HG02938 (cell line): ENCODE measurements around the gene AIDA.
"Not testable (repeated sequence)": the region's sequence is repeated elsewhere in the genome, so short reads cannot be mapped to it uniquely, and the experiment has no call there.

Source experiments
- ATAC-seq: cut with Tn5 transposase; IDR thresholded peaks from one replicate; pipeline ENCODE4 v1.9.1; 2021; ENCODE audit warnings: mild to moderate bottlenecking, moderate library complexity; ENCODE audit not compliant: unreplicated experiment

Gene AIDA, protein sequence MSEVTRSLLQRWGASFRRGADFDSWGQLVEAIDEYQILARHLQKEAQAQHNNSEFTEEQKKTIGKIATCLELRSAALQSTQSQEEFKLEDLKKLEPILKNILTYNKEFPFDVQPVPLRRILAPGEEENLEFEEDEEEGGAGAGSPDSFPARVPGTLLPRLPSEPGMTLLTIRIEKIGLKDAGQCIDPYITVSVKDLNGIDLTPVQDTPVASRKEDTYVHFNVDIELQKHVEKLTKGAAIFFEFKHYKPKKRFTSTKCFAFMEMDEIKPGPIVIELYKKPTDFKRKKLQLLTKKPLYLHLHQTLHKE

GRCh38 chr1:222712253-222713090 is at the start of gene AIDA, which contains the start of gene BROX:
Gene AIDA (minus strand): TSS chr1:222712491. CDS start chr1:222712317, 174 bp downstream.
Gene BROX (plus strand): TSS chr1:222712564. CDS start chr1:222715700, 3,136 bp downstream.
- peak; percentile 70 for ATAC-seq

DNA sequence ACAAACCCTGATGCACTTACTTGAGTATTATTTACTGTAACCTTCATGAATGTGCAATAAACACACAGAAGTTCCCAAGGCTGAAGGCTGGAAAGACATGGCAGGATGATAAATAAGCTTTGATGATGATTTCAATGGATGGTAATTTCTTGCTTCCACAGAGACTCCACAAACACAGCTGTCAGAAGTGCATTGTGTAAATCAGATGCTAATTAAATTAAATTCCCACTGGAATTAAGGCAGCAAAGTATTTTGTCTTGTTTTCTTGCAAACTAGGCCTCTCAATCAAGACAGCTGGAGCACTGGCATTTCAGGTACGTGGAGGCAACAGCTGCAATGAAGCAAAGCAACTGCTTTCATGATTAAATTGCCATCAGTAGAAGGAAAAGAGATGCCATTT is 48.8 kb upstream of the AIDA start:
- no peak for ATAC-seq

GRCh38 chr1:222759451-222760035 is 47.3 kb upstream of the AIDA start:
- ATAC-seq, result no peak

DNA sequence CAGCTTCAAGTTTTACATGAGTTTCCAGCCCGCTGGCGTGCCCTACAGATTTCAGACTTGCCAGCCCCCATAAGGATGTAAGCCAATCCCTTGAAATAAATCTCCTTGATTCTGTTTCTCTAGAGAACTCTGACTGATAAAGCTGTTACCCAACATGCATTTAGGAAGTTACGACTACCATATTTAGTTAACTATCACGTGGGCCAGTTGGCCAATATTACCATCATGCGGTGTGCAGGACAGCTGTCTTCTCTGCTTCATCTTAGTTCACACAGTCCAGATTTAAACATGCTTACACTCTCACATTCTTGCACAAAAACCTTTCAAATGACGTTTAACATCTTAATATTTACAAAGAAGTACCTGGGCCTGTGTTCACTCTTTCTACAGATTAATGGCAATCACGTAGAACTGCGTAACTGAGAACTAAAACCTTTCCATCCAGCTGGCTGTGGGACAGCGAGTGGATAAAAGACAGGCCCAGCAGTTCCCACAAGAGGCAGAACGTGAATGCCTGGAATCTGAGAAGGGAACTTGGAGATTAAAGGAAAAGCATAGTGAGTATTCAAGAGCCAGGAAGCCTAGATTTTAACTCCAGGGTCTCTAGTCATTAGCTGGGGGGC is 45.5 kb upstream of the AIDA start:
- ATAC-seq, result no peak

DNA sequence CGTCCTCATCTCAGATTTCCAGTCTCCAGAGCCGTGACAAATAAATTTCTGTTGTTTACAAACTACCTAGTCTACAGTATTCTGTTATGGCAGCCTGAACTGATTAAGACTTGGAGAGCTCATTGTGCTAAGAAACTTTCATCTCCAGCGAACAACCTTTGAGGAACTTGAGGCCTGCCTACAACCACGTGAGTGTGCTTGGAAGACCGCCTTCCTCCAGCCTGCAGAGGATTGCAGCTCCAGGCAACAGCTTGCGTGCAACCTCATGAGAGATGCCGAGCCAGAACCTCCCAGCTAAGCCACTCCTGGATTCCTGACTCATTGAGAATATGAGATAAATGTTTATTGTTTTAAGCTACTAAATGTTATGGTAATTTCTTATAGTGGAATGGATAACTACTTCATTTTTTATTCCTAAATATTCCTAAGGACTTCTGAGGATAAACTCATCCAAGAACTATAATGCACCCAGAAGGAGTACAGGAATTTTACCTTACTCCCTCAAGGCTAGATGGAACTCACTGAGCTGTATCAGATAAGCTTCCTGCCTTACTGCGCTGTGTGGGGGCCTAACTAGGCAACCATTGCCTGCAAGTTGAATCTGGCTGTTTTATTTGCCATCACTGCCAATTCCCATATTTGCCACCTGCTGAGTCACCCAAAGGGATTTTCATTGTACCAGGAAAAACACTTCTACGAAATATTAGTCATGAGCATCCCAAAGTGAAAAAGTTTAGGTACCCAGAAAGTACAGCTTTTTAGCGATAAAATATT is 42.3 kb upstream of the AIDA start:
- ATAC-seq, result no peak

DNA sequence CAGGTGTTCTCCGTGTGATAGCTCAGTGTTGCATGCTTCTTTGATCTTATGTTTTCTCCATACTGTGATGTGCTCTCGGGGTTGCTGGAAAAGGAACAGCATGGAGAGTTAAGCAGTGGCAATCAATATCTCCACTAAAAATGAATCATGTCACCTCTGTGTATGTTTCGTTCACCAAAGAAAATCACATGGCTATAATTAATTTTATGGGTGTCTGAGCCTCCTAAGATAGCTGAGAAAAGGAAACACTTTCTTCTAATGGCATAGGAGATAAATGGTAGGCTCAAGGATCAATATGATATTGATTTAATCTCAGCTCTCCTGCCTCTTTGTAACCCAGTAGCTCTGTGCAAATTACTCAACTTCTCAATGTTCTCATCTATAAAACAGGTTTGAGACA is 39.0 kb upstream of the AIDA start:
- ATAC-seq, result no peak

DNA sequence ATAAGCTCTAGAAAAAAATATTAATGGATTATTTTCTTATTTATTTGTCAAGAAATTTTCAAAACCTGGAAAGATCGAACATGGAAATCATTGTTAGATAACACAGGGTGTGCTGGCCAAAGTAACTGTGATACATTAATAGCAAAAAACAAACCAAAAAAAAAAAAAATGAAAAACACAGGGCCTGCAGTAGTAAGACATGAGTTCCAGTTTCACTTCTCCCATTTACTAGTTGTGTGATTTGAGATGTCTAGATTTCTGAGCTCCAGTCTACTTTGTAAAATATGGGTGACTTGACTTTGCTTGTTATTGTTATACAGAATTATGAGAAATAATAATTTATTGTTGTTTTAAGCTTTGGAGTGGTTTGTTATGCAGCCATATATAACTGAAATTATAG is 38.4 kb upstream of the AIDA start:
- peak; percentile 77 for ATAC-seq

DNA sequence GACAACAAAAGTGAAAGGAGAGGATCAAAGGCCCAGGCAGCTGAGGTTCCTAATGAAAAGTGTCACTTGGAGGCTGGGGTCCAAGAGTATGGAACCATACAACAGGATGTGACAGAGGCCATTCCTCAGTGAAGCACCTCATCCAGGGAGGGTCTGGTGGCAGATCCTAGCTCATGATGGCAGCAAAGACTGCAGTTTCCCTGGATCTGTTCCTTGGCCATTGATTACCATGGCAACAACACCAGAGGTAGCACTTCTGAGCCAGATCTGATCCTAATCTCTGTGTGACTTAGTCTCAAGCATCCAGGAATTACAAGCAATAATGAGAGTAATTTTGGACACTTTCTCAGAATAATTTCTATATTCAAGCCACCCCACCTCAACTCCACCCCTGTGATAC is 37.6 kb upstream of the AIDA start:
- ATAC-seq, result no peak

GRCh38 chr1:222741630-222742457 is 29.6 kb upstream of the AIDA start:
- not testable (repeated sequence) for ATAC-seq

DNA sequence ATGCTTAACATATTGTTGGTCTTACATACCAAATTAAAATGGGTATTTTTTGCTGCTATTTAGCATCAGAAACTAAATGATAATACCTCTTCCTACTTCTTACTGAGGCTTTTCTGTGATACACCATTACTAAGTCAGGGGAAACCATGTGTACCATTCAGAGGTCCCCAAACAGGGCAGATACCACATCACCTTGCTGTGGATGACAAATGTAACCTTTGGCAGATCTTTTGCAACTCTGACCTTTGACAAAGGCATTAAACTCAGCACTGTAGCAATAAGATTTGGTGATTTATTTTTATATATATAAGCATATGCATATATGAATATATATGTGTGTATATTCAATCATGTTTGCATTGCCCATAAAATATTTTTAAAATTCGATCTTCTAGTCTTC is 27.6 kb upstream of the AIDA start:
- ATAC-seq, result no peak

DNA sequence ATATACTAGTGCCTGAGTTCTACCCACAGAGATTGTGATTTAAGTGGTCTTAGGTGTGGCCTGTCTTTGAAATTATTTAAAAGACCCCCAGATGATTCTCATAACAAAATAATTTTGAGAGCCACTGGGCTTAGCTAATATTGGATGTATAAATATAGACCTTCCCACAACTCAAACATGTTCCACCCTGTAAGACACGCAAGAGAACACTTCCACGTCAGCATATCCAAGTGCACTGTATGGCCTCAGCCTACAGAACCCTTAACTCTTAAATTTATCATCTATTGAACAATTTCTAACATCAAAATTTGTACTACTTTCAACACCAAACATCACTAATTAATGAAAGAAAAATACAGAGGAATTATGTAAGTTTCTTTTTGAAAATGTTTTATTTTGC is 27.2 kb upstream of the AIDA start:
- no peak for ATAC-seq

GRCh38 chr1:222736972-222737371 is 24.7 kb upstream of the AIDA start, which contains the start of gene FAM177B:
Gene FAM177B (plus strand): TSS chr1:222737202. CDS start chr1:222746546, 9,344 bp downstream.
- no peak for ATAC-seq

- no peak for ATAC-seq
Observed at GRCh38 chr1:222736470-222736869, 24.2 kb upstream of the AIDA start.

- ATAC-seq, result no peak
Observed at GRCh38 chr1:222734740-222735139, 22.4 kb upstream of the AIDA start.

DNA sequence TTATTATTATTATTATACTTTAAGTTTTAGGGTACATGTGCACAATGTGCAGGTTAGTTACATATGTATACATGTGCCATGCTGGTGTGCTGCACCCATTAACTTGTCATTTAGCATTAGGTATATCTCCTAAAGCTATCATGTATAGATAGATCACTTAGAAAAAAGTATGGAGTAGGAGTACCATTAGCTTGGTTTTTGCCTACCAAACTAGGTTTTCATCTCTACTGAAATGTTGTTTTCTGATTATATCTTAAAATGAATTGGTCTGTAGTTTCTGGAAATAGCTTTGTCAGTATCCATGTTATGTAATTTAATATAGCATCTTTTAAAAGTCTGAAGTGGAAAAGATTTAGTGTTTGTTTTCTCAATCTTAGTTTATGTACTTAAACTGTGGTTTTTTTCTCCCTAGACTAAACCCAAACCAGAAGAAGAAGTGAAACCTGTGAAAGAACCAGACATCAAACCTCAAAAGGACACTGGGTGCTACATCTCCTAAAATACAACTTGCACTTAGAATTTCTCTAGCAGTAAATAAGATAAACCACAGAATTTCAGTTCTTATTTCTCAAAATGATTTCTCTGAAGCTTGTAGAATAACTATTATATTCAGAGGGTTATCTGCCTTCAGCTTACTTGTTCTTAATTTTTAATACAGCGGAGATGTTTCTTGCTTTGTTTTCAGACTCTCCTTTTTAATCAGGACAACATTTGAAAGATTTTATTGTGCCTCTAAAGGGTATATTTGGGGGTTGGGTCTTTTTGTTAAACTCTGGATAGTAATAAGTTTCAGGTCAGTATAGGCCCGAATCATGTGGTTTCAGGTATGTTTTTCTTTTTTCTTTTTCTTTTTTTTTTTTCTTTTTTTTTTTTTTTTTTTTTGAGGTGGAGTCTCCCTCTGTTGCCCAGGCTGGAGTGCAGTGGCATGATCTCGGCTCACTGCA is 20.2 kb upstream of the AIDA start:
- ATAC-seq, result peak; percentile 99

DNA sequence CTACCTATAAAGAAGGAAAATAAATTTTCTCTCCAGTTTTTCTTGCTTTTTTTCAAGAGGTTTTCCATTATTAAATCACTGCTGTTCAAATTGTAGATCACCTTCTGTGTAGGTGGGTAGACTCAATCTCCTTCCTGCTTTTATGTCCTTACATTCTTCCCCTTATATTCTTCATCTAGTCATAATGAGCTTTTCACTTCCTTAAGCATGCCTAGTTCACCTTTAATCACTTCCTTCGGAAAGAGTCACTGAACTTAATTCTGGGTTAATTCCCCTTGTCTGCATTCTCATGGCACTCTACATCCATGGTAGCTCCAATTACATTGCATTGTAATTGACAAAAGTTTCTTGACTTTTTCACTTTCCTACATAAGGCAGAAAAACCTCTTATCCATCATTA is 18.6 kb upstream of the AIDA start:
- ATAC-seq, result no peak

DNA sequence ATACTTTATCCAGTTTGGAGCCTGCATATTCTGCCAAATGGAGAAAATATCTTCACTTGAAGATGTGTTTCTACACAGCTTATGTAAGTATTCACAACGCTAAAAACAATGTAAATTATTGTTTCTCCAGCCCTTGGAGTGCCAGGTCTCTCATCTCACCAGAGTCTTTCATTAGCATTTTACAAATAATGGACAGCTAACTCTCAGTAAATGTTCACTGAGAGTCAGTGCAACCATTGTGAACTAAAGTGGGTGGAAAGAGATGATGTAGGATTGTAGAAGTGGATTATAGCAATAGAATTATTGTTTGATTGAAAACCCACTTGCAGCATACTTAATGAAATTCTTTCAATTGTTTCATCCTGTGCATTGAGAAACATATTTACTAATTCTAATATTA is 16.5 kb upstream of the AIDA start:
- no peak for ATAC-seq

DNA sequence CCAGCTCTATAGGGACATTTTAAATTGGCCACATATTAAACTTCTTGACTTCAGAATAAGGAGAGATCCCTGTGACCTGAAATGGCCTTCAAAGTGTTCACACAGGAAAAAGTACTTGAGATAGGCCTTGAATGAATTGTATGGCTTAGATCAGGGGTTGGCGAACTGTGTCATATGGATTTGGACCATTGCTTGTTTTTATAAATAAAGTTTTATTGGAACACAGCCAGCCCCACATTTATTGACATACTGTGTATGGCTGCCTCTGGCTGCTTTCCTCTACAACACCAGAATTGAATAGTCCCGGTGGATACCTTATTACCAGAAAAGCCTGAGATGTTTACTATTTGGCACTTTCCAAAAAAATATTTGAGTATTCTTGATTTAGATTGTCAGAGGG is 4.1 kb upstream of the AIDA start:
- no peak for ATAC-seq
